Nephron progenitor cell (in vitro differentiated cells): ENCODE results near the gene PTPRO.
A peak's percentile ranks its signal among the peaks of the same experiment; 100 is the strongest.

ENCODE experiments used
- DNase-seq: peaks from one replicate; pipeline ENCODE4 v3.0.0; 2021
- H3K27ac Mint-ChIP-seq: 2 replicates; pipeline ENCODE4 v1.8.0; 2021; ENCODE audit warnings: mild to moderate bottlenecking, moderate library complexity, mixed read lengths
- H3K27me3 Mint-ChIP-seq: 2 replicates; pipeline ENCODE4 v1.8.0; 2021; ENCODE audit warnings: mild to moderate bottlenecking, low read depth, mixed read lengths; ENCODE audit not compliant: poor library complexity
- H3K36me3 Mint-ChIP-seq: 2 replicates; pipeline ENCODE4 v1.8.0; 2021; ENCODE audit warnings: low read depth, mixed read lengths
- H3K4me1 Mint-ChIP-seq: 2 replicates; pipeline ENCODE4 v1.8.0; 2021; ENCODE audit warnings: mixed read lengths
- H3K4me3 Mint-ChIP-seq: 2 replicates; pipeline ENCODE4 v1.8.0; 2021; ENCODE audit warnings: mild to moderate bottlenecking, moderate library complexity, mixed read lengths
- H3K9me3 Mint-ChIP-seq: 2 replicates; pipeline ENCODE4 v1.8.0; 2021; ENCODE audit warnings: mild to moderate bottlenecking, moderate library complexity, mixed read lengths
- TF ChIP-seq, protein P1 (sequence below): fragments of 200-600 bp; sonication (generic); IDR thresholded peaks from 2 replicates; pipeline ENCODE4 v1.5.0; 2021; ENCODE audit warnings: antibody characterized with exemption

The PTPRO gene

DNA sequence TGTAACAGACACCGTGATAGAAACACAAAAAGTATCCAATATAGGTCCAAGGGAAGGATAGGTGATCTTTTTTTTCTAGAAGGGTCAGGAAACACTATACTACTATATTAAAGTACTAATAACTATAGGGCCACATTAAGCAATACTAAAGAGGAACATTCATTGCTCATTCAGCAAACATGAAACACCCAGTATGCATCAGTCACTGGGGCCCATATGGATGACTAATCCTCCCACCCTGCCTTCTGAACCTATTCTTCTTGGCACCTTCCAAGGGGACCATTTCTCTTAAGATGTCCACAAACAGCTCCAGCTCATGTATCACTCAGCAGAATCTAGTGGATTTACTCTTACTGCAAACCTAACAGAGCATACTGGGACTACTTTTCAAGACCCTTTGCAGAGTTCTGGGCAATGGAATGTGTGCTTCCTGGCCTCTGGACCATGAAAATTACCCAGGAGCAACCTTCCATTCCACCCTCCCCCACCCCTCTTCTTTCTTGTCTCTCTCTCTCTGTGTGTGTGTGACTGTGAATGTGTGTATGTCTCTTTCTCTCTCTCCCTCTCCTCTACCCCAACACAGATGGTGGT, 279.0 kb downstream of the PTPRO start:
- Mint-ChIP-seq H3K9me3 (no peaks in the 10 kb centered on the region), H3K36me3 (no peaks in the 10 kb centered on the region), H3K4me1 (peaks cover 35% of the 10 kb centered on the region), H3K27me3 (no peaks in the 10 kb centered on the region), H3K27ac (peak overlapping the region; percentile 60), H3K4me3 (no peak overlapping the region)
- TF ChIP-seq, protein P1, sequence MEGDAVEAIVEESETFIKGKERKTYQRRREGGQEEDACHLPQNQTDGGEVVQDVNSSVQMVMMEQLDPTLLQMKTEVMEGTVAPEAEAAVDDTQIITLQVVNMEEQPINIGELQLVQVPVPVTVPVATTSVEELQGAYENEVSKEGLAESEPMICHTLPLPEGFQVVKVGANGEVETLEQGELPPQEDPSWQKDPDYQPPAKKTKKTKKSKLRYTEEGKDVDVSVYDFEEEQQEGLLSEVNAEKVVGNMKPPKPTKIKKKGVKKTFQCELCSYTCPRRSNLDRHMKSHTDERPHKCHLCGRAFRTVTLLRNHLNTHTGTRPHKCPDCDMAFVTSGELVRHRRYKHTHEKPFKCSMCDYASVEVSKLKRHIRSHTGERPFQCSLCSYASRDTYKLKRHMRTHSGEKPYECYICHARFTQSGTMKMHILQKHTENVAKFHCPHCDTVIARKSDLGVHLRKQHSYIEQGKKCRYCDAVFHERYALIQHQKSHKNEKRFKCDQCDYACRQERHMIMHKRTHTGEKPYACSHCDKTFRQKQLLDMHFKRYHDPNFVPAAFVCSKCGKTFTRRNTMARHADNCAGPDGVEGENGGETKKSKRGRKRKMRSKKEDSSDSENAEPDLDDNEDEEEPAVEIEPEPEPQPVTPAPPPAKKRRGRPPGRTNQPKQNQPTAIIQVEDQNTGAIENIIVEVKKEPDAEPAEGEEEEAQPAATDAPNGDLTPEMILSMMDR = no peak
- DNase-seq = no peak

DNA sequence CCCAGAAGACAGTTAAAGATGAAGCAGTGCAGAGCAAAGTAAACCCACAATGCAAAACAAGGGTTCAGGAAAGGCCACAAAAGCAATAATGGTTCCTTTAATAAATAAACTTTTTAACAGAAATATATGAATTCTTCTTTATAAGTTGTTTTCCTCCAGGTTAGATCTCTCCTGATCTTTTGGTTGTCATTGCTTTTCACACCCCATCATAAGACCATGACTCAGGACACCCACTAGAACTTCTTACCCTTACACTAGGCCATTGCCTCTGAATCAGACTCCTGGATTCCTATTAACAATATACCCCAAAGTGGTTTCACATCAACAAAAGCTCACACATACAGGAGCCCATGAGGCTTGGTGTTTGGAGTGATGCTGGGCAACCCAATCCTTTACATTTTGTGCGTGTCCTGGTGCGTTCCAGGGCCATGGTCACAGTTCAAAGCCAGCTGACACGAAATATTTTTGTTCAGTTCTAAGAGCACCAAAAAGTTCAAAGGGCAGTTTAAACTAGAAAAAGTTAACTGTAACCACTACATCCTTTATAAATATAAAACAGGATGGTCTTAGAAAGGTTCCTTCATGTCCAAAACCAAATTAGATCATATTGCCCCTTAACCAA, 279.9 kb downstream of the PTPRO start:
- TF ChIP-seq, protein P1 = no peak
- no peak overlapping the region for H3K27ac Mint-ChIP-seq
- no peak overlapping the region for H3K4me3 Mint-ChIP-seq
- no peaks in the 10 kb centered on the region for H3K36me3 Mint-ChIP-seq
- no peak for DNase-seq
- H3K27me3 Mint-ChIP-seq = no peaks in the 10 kb centered on the region
- H3K4me1 Mint-ChIP-seq = peaks cover 35% of the 10 kb centered on the region
- no peaks in the 10 kb centered on the region for H3K9me3 Mint-ChIP-seq

DNA sequence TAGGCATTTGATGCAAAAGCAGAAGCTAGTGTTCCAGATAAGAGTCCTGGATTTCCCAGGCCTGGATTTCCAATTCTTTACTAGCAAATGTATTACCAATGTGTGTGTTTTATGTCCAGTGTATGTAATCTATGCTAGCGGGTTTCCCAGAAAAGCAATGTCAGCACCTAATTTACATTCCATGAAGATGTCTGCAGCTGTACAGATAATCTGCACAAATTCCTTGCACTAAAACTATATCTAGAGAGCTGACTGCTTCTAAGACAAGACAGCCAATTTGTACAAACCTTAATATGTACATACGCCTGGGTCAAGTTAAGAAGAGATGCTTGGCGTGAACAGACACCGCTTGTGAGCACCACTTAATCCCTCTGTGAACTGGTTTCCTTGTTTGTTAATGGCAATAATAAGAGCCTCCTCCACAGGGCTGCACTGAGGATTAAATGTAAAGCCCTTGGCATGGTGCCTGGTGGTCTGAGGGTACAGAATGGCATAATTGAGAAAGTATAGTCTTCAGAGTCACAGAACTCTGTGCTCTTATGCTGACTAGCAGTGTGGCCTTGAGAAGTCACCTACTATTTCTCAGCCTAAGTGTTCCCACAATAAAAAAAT, 281.3 kb downstream of the PTPRO start:
- Mint-ChIP-seq H3K36me3 (no peaks in the 10 kb centered on the region), H3K4me3 (no peak overlapping the region), H3K9me3 (no peaks in the 10 kb centered on the region), H3K27ac (no peak overlapping the region), H3K27me3 (peaks cover 2% of the 10 kb centered on the region), H3K4me1 (peaks cover 29% of the 10 kb centered on the region)
- TF ChIP-seq, protein P1 = no peak
- no peak for DNase-seq

DNA sequence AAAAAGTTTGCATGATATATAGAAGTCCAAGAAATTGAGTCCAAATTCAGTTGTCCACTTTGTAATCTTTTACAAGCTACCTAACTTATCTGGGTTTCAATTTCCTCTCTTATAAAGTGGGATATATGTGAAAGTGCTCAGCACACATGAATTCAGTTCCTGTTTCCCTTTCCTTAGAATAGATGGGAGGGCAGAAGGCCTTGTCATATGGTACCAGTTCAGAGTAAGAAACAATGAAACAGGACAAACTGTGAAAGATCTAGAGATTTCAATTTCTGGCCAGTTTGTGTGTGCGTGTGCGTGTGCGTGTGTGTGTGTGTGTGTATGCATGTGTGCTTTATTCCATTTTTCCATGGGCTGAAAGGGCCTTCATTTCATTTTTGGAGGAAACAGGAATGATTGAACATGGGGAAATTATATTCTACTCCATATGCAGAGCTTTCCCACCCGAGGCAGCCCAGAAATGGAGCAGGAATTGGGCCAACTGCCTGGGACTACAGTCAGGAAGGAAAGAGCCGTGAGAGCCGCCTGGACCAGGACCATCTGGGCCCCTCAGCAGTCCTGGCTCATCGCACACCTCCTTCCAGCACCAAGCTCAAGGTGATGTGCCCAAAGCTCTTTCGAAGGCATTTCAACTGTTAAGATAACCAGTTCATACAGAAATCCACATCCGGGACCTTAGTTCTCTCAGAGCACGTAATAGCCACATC, 283.7 kb downstream of the PTPRO start:
- H3K27ac Mint-ChIP-seq = no peak overlapping the region
- no peaks in the 10 kb centered on the region for H3K9me3 Mint-ChIP-seq
- H3K36me3 Mint-ChIP-seq = no peaks in the 10 kb centered on the region
- TF ChIP-seq, protein P1 = no peak
- H3K4me1 Mint-ChIP-seq = peaks cover 29% of the 10 kb centered on the region
- DNase-seq = no peak
- H3K4me3 Mint-ChIP-seq = no peak overlapping the region
- peaks cover 2% of the 10 kb centered on the region for H3K27me3 Mint-ChIP-seq

DNA sequence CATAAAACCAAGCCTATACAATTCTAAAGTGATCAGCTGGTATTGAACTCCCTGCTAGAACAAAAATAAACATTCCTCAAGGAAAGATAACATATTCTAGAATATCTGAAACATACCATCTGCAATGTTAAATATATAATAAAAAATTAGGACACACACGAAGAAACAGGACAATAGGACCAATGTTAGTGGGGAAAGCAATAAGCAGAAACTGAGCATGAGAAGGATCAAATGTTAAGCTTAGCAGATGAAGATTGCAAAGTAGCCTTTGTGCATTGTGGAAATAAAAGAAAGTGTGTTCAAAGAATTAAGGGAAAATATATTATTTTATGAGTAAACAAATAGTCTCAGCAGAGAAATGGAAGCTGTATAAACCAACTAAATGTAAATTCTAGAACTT, 286.1 kb downstream of the PTPRO start:
- Mint-ChIP-seq H3K27me3 (peaks cover 2% of the 10 kb centered on the region), H3K4me3 (no peak overlapping the region), H3K27ac (no peak overlapping the region), H3K4me1 (peaks cover 18% of the 10 kb centered on the region), H3K36me3 (no peaks in the 10 kb centered on the region), H3K9me3 (peaks cover 13% of the 10 kb centered on the region)
- no peak for DNase-seq
- TF ChIP-seq, protein P1 = no peak
